ENCODE measurements around the gene CTIF.

- TF ChIP-seq POLR2A (IDR thresholded peaks at IDR 0.05), result no peak
- TF ChIP-seq CTCF (IDR thresholded peaks at IDR 0.05), result no peak
These were observed 80.2 kb downstream of the CTIF start for GRCh38 chr18:48619016-48619415.
